Activated CD4-positive, alpha-beta T cell treated with anti-CD3 and anti-CD28 coated beads, Interleukin-2, amount 50 U/mL, for 48 hours (primary cell): ENCODE measurements around the gene INPP5K.
"Not testable (repeated sequence)": the region's sequence is repeated elsewhere in the genome, so short reads cannot be mapped to it uniquely, and the experiment has no call there.

Experiments used
- DNase-seq, 2 experiments: peaks; one replicate each; pipeline ENCODE4 v3.0.0-alpha.2; 2020

The INPP5K gene

GRCh38 chr17:1546292-1546922, 30.0 kb upstream of the INPP5K start:
- no peak for DNase-seq

- no peak for DNase-seq
These were observed 29.2 kb upstream of the INPP5K start for GRCh38 chr17:1545618-1546017.

DNA sequence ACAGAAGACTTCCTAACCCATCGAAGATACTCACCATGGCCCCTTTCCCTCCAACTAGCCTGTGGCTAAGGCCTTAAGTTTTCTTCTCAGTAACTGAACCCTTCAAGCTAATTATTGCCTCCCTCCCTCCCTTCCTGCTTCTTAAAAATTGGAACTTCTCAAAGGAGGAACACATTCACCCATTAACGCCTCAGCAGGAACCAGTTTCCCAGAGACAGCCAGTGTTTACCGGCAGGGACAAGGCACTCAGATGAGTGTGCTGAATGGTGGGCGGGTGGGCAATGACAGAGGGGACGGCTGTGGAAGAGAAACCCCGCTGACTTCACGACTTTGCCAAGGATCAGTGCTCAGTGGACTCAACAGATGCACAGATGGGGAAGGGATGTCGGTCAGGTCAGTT, 25.9 kb upstream of the INPP5K start:
- DNase-seq, result no peak

- no peak for DNase-seq
These were observed 25.0 kb upstream of the INPP5K start for GRCh38 chr17:1541367-1541904.

DNA sequence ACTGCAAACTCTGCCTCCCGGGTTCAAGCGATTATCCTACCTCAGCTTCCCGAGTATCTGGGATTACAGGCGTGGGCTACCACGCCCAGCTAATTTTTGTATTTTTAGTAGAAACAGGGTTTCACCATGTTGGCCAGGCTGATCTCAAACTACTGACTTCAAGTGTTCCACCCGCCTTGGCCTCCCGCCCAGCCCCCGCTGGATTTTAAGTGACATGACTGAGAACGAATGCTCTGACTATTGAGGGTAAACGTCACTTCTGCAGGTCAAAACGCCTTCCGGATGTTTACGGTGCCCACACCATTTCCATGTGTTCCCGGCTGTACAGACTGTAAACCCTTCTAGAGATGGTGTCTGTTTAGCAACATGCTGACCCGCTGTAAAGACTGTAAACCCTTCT, 23.4 kb upstream of the INPP5K start:
- no peak for DNase-seq

DNA sequence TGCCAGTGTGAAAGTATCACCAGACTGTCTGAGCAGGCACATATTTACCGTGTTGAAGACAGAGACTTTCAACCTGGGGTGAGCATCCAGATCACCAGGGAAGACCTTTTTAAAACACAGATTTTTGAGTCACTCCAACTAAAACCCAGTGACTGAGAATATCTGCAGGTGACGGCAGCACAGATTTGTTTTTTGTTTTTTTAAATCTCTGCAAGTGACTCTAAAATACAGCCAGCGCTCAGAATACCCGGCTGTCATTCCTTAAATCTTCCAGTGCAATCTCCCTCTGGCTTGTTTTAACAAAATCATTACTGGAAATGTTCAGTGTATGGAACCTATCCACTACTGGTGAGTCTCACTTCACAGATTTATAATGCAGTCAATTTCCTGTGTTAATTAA, 19.3 kb upstream of the INPP5K start:
- DNase-seq, result no peak

DNA sequence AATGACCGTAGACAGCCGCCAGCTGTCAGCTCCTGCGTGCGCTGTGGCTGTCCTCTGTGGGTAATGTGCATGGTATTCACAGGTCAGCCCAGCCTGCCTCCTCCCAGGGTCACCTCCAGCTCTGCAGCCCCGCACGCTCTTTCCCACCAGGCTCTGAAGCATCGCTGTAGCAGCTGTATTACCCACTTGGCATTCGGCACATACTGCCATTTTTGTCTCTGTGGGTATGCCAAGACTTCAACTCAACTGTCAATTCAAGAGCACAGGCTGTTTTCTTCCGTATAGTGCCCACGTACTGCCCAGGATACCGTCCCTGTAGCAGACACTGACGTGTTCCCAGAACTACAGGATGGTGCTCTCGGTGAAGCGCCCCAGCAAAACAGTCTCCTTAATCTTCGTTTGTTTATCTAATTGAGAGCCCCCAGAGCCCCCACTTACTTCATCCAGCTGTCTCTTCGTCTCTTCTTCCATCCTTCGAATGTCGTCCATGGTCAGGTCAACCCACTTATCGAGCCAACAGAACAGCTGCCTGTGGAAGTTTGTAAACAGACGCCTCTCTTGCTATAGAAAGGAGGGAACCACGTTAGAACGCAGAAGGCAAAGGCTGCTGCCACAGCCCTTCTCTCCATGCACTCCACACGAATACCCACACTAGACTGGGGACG, 17.4 kb upstream of the INPP5K start:
- DNase-seq, result no peak

- DNase-seq, result peak; percentile 32 to 44
These were observed 16.6 kb upstream of the INPP5K start for GRCh38 chr17:1532836-1533602.

GRCh38 chr17:1529863-1530262, 13.5 kb upstream of the INPP5K start:
- no peak for DNase-seq

DNA sequence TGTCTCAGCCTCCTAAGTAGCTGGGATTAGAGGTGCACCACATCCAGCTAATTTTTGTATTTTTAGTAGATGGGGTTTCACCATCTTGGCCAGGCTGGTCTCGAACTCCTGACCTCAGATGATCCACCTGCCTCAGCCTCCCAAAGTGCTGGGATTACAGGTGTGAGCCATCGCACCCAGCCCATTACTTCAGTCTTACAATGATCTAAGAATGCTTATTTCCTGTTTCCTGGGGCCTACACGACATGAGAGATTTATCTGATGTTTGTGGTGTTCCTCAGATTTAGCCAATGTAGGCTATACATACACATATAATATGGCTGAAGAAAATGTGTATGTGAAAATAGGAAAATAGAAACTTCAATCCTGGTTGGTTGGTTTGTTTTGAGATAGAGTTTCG, 10.5 kb upstream of the INPP5K start:
- DNase-seq, result not testable (repeated sequence)

GRCh38 chr17:1522626-1523025, 6.2 kb upstream of the INPP5K start:
- no peak for DNase-seq

DNA sequence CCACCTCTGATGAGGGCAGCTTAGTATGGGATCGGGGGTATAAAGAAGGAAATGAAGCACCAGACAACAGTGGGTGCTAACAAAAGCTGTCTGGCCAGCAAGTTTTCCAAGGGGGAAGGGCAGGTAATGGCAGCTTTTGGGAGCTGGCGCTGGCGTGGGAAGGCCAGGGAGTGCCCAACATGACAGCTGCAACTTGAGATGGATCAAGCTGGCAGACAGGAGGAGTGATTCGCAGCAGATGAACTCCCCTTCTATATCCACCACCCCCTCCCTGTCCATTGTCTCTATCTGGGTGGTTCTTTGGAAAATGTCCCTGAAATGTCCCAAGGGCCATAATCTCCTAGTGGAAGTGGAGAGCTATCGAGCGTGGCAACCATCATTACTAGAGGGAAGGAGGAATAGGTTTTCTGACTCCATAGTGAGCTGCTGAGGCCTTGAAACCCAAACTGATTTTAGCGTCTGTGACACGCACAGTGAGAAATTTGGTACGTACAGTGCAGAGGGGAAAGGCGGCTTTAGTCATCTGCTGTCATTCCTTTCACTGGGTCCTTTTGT, 4.8 kb upstream of the INPP5K start:
- no peak for DNase-seq

- DNase-seq, result no peak
These were observed 3.3 kb upstream of the INPP5K start for GRCh38 chr17:1519678-1520077.

GRCh38 chr17:1518410-1518809, 2.0 kb upstream of the INPP5K start:
- no peak for DNase-seq

DNA sequence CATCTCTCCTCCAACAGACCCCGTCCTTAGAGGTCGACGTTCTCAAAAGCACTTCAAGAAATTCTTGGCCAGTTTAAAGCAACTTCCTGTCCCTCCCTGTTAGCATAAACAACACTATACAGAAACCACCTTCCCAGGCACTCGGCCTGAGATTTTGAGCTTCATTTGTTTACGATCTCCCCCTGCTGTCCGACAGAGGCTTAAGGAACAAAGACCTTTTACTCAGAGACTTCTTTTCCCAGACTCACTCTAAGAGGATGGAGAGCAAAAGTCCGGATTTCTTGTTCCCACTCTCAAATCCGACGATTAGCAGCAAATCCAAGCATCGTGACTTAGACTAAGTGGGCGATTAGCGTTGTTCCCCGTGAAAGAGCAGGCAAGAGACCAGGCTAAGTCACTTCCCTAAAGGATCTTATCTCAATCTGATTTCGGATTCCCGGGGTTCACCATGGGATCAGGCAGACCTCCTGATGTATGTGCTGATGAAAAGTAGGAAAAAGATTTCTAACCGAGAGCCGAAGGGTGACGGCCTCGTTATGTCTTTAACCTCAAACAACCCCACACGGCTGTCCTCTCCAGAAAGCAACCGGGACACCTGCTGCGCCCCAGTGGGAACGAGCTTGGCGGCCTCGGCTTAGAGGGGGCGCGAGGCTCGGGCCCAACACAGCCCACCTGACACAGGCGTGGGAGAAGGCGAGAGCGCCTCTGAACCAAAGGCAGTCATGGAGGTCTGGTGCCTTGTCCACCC, 598 bp downstream of the INPP5K start:
- DNase-seq, result peak; percentile 35 to 50

DNA sequence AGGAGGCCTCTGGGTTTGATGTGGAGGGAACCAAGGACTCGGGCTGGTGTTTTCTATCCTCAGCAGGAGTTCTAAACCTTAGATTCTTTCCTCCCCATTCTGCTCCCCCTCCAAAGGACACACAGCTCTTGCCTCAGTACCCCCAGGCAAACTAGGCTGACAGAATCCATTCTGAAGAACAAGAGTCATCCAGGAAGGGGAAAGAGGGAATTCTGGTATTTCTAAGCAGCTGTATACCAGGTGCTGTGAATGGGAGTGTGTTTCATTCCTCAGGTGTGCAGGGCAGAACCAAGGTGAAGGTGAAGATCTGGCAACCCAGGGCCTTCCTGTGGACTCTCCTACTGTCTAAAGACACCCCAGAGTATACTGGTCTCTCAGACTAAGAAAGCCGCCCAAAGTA, 4.1 kb downstream of the INPP5K start:
- no peak for DNase-seq

DNA sequence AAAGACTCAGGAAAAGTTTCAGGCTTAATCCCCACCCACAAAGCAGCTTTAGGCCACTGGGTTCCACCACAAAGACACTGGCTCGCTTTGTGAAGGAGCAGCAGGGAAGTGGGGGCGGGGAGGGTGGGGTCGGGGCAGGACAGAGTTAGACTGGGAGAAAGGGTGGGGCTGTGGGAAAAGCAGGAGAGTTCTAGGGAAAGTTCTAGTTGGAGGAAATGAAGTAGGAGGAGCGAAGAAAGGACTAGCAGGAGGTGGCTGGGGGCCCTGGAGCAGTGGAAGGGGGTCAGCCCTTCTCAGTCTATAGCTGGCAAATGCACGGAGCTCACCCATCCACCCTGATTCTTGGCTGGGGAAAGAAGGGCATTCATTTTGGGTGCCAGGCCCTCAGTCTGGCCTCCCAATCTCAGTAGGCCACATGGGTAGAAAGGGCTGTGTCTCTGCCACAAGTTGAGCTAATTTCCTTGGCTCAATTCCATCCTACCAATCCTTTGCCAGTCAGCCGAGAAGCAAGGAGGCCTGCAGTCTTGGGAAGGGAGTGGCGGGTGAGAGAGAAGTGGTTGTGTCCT, 4.6 kb downstream of the INPP5K start:
- no peak for DNase-seq

DNA sequence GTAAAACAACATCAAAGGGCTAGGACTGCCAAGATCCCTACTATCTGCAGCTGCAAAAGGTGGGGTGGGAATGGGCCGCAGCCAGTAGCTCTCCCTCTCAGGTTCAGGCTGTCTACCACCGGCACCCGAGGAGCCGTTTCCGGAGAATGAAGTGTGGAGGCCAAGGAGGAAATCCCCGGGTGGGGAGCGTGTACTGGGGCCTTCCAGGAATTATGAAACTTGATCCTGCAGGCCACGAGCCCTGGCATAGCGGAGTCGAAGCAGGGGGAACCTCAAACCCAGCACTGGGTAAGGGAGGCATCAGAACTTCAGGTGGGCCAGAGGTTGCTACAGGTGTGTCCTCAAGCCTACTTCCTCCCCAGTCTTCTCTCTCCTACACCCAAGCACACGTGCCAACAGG, 5.1 kb downstream of the INPP5K start:
- DNase-seq, result no peak

- no peak for DNase-seq
These were observed 7.0 kb downstream of the INPP5K start for GRCh38 chr17:1509290-1509881.

- not testable (repeated sequence) for DNase-seq
These were observed 7.7 kb downstream of the INPP5K start for GRCh38 chr17:1508709-1509108.

DNA sequence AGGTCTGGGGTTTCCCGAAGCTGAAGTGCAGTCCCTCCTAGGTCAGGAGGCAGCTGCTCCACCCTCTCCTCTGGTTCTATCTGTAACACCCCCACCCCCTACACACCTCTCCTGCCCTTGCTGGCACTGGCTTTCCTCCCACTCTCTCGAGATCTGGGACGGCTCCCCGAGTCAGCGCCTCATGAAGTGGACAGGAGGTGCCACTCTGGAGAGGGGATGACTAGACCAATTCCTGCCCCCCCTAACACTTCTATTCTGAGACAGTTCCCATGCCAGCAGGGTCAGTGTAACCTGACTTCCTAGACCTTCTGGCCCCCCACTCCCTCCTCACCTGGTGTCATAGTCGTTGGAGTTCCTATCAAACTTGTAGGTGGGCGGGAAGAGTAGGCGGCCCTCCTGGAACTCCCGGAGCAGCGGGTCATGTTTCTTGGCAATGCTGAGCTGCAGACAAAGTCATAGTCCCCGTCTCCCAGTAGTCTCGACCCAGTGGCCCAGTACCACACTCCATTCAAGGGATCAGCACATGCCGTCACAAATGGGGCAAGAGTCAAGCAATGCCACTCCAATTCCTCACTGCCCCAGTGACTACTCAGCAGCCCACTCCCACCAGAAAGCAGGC, 9.7 kb downstream of the INPP5K start:
- no peak for DNase-seq

GRCh38 chr17:1505586-1505985, 10.8 kb downstream of the INPP5K start:
- DNase-seq, result no peak
